HEK293 (cell line): ENCODE data around the gene SLC25A30.
A peak's percentile ranks its signal among the peaks of the same experiment; 100 is the strongest.

Source experiments
- GLI4 ChIP-seq: fragments of 450-650 bp; formaldehyde crosslinking; IDR thresholded peaks from 2 replicates; pipeline ENCODE4 v1.5.1; 2016; ENCODE audit warnings: missing biosample characterization, missing genetic modification characterization
- HOXA7 ChIP-seq: sonication (generic); formaldehyde crosslinking; IDR thresholded peaks from 2 replicates; pipeline ENCODE4 v1.8.1; 2022; ENCODE audit warnings: missing genetic modification reagents, borderline replicate concordance
- KLF7 ChIP-seq: fragments of 450-650 bp; formaldehyde crosslinking; IDR thresholded peaks from 2 replicates; pipeline ENCODE4 v1.5.1; 2016; ENCODE audit warnings: missing biosample characterization, missing genetic modification characterization, borderline replicate concordance
- KLF8 ChIP-seq: fragments of 450-650 bp; formaldehyde crosslinking; IDR thresholded peaks from 2 replicates; pipeline ENCODE4 v1.5.1; 2016; ENCODE audit warnings: missing biosample characterization, missing genetic modification characterization
- PRDM1 ChIP-seq: fragments of 450-650 bp; formaldehyde crosslinking; IDR thresholded peaks from 2 replicates; pipeline ENCODE4; 2016; ENCODE audit warnings: missing biosample characterization, missing genetic modification characterization
- SP7 ChIP-seq: fragments of 450-650 bp; formaldehyde crosslinking; IDR thresholded peaks from 2 replicates; pipeline ENCODE4 v1.5.1; 2016; ENCODE audit warnings: missing biosample characterization, missing genetic modification characterization
- TSHZ1 ChIP-seq: fragments of 450-650 bp; formaldehyde crosslinking; IDR thresholded peaks from 2 replicates; pipeline ENCODE4 v1.5.1; 2016; ENCODE audit warnings: missing biosample characterization, missing genetic modification characterization, borderline replicate concordance
- ZBTB17 ChIP-seq: fragments of 450-650 bp; formaldehyde crosslinking; IDR thresholded peaks from 2 replicates; pipeline ENCODE4 v1.5.1; 2016; ENCODE audit warnings: missing biosample characterization, missing genetic modification characterization
- ZBTB49 ChIP-seq: fragments of 450-650 bp; formaldehyde crosslinking; IDR thresholded peaks from 2 replicates; pipeline ENCODE4 v1.5.1; 2016; ENCODE audit warnings: missing biosample characterization, missing genetic modification characterization, low read depth
- ZBTB8A ChIP-seq: fragments of 450-650 bp; formaldehyde crosslinking; IDR thresholded peaks from 2 replicates; pipeline ENCODE4 v1.5.1; 2016; ENCODE audit warnings: missing biosample characterization, missing genetic modification characterization
- ZFP41 ChIP-seq: fragments of 450-650 bp; formaldehyde crosslinking; IDR thresholded peaks from 2 replicates; pipeline ENCODE4 v1.5.1; 2016; ENCODE audit warnings: missing biosample characterization, missing genetic modification characterization, borderline replicate concordance
- ZFP69B ChIP-seq: fragments of 450-650 bp; formaldehyde crosslinking; IDR thresholded peaks from 2 replicates; pipeline ENCODE4 v1.5.1; 2016; ENCODE audit warnings: missing biosample characterization, missing genetic modification characterization
- ZNF10 ChIP-seq: fragments of 450-650 bp; formaldehyde crosslinking; IDR thresholded peaks from 2 replicates; pipeline ENCODE4 v1.5.1; 2017; ENCODE audit warnings: missing biosample characterization, missing genetic modification characterization
- ZNF112 ChIP-seq: fragments of 450-650 bp; formaldehyde crosslinking; IDR thresholded peaks from 2 replicates; pipeline ENCODE4 v1.5.0; 2017; ENCODE audit warnings: missing biosample characterization, missing genetic modification characterization
- ZNF121 ChIP-seq: fragments of 450-650 bp; formaldehyde crosslinking; IDR thresholded peaks from 2 replicates; pipeline ENCODE4 v1.5.1; 2016; ENCODE audit warnings: missing biosample characterization, missing genetic modification characterization
- ZNF140 ChIP-seq: fragments of 450-650 bp; formaldehyde crosslinking; IDR thresholded peaks from 2 replicates; pipeline ENCODE4 v1.5.1; 2016; ENCODE audit warnings: missing biosample characterization, missing genetic modification characterization
- ZNF169 ChIP-seq: fragments of 450-650 bp; formaldehyde crosslinking; IDR thresholded peaks from 2 replicates; pipeline ENCODE4 v1.5.1; 2016; ENCODE audit warnings: missing biosample characterization, missing genetic modification characterization
- ZNF23 ChIP-seq: fragments of 450-650 bp; formaldehyde crosslinking; IDR thresholded peaks from 2 replicates; pipeline ENCODE4 v1.5.1; 2016; ENCODE audit warnings: missing biosample characterization, missing genetic modification characterization, borderline replicate concordance
- ZNF239 ChIP-seq: fragments of 450-650 bp; formaldehyde crosslinking; IDR thresholded peaks from 2 replicates; pipeline ENCODE4 v1.5.1; 2016; ENCODE audit warnings: missing biosample characterization, missing genetic modification characterization
- ZNF558 ChIP-seq: fragments of 450-650 bp; formaldehyde crosslinking; IDR thresholded peaks from 2 replicates; pipeline ENCODE4 v1.5.1; 2016; ENCODE audit warnings: missing biosample characterization, missing genetic modification characterization
- ZNF585B ChIP-seq: fragments of 450-650 bp; formaldehyde crosslinking; IDR thresholded peaks from 2 replicates; pipeline ENCODE4 v1.5.1; 2016; ENCODE audit warnings: missing biosample characterization, missing genetic modification characterization
- ZNF600 ChIP-seq: fragments of 450-650 bp; formaldehyde crosslinking; IDR thresholded peaks from 2 replicates; pipeline ENCODE4 v1.5.1; 2016; ENCODE audit warnings: missing biosample characterization, missing genetic modification characterization
- ZNF626 ChIP-seq: fragments of 450-650 bp; sonication (Bioruptor Pico); formaldehyde crosslinking; IDR thresholded peaks from 2 replicates; pipeline ENCODE4 v1.5.1; 2018; ENCODE audit warnings: missing biosample characterization, missing genetic modification characterization, inconsistent platforms
- ZNF768 ChIP-seq: fragments of 450-650 bp; formaldehyde crosslinking; IDR thresholded peaks from 2 replicates; pipeline ENCODE4 v1.5.1; 2018; ENCODE audit warnings: missing biosample characterization, mild to moderate bottlenecking, missing genetic modification characterization
- ZNF777 ChIP-seq: fragments of 450-650 bp; formaldehyde crosslinking; IDR thresholded peaks from 2 replicates; pipeline ENCODE4 v1.5.1; 2017; ENCODE audit warnings: missing biosample characterization, missing genetic modification characterization, borderline replicate concordance
- ZNF785 ChIP-seq: fragments of 450-650 bp; formaldehyde crosslinking; IDR thresholded peaks from 2 replicates; pipeline ENCODE4 v1.5.1; 2016; ENCODE audit warnings: missing biosample characterization, missing genetic modification characterization
- ZSCAN16 ChIP-seq: fragments of 450-650 bp; formaldehyde crosslinking; IDR thresholded peaks from 2 replicates; pipeline ENCODE4 v1.5.1; 2016; ENCODE audit warnings: missing biosample characterization, missing genetic modification characterization
- ZSCAN30 ChIP-seq: fragments of 450-650 bp; IDR thresholded peaks from 2 replicates; pipeline ENCODE4 v1.5.1; 2018; ENCODE audit warnings: missing biosample characterization, mild to moderate bottlenecking, missing genetic modification characterization, moderate library complexity
- TF ChIP-seq, protein P1 (sequence below): fragments of 450-650 bp; formaldehyde crosslinking; optimal IDR thresholded peaks from 2 replicates; pipeline ENCODE3; 2016; ENCODE audit warnings: missing biosample characterization, mild to moderate bottlenecking, missing genetic modification characterization
- TF ChIP-seq, protein P2 (sequence below): fragments of 450-650 bp; formaldehyde crosslinking; IDR thresholded peaks from 2 replicates; pipeline ENCODE4 v1.5.1; 2017; ENCODE audit warnings: missing biosample characterization, missing genetic modification characterization
- TF ChIP-seq, protein P3 (sequence below): fragments of 450-650 bp; formaldehyde crosslinking; IDR thresholded peaks from 2 replicates; pipeline ENCODE4 v1.5.1; 2016; ENCODE audit warnings: missing biosample characterization, missing genetic modification characterization
- TF ChIP-seq, protein P4 (sequence below): fragments of 450-650 bp; IDR thresholded peaks from 2 replicates; pipeline ENCODE4 v1.5.1; 2018; ENCODE audit warnings: missing biosample characterization, missing genetic modification characterization

SLC25A30 gene

GRCh38 chr13:45367358-45367757 lies 50.8 kb downstream of the SLC25A30 start (continued):
- TF ChIP-seq, protein P1, sequence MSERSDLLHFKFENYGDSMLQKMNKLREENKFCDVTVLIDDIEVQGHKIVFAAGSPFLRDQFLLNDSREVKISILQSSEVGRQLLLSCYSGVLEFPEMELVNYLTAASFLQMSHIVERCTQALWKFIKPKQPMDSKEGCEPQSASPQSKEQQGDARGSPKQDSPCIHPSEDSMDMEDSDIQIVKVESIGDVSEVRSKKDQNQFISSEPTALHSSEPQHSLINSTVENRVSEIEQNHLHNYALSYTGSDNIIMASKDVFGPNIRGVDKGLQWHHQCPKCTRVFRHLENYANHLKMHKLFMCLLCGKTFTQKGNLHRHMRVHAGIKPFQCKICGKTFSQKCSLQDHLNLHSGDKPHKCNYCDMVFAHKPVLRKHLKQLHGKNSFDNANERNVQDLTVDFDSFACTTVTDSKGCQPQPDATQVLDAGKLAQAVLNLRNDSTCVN (tag by site-specific recombination): no peak
- TF ChIP-seq ZBTB17 (tag by site-specific recombination): peak; percentile 47; the same call in 1 of the 2 replicates
- TF ChIP-seq, protein P2, sequence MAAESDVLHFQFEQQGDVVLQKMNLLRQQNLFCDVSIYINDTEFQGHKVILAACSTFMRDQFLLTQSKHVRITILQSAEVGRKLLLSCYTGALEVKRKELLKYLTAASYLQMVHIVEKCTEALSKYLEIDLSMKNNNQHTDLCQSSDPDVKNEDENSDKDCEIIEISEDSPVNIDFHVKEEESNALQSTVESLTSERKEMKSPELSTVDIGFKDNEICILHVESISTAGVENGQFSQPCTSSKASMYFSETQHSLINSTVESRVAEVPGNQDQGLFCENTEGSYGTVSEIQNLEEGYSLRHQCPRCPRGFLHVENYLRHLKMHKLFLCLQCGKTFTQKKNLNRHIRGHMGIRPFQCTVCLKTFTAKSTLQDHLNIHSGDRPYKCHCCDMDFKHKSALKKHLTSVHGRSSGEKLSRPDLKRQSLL: no peak
- TF ChIP-seq ZNF112 (tag by site-specific recombination): no peak
- TF ChIP-seq ZFP69B (tag by site-specific recombination): no peak
- no peak for TF ChIP-seq ZNF10
- TF ChIP-seq, protein P3, sequence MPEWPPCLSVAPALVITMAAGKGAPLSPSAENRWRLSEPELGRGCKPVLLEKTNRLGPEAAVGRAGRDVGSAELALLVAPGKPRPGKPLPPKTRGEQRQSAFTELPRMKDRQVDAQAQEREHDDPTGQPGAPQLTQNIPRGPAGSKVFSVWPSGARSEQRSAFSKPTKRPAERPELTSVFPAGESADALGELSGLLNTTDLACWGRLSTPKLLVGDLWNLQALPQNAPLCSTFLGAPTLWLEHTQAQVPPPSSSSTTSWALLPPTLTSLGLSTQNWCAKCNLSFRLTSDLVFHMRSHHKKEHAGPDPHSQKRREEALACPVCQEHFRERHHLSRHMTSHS (tag by site-specific recombination): no peak
- TF ChIP-seq KLF8 (tag by site-specific recombination): peak; percentile 35; the same call in 1 of the 2 replicates
- peak; percentile 70 for TF ChIP-seq SP7 (tag by site-specific recombination)
- no peak for TF ChIP-seq HOXA7 (CRISPR knock-in tag)
- TF ChIP-seq ZNF585B (tag by site-specific recombination): no peak
- no peak for TF ChIP-seq ZNF140 (tag by site-specific recombination)
- TF ChIP-seq ZNF23 (tag by site-specific recombination): no peak
- TF ChIP-seq TSHZ1: peak; percentile 26; the same call in 1 of the 2 replicates
- TF ChIP-seq ZNF121 (tag by site-specific recombination): no peak
- TF ChIP-seq ZFP41: no peak
- no peak for TF ChIP-seq KLF7
- no peak for TF ChIP-seq ZNF626 (tag by site-specific recombination)
- no peak for TF ChIP-seq ZSCAN16 (tag by site-specific recombination)
- peak; percentile 80 for TF ChIP-seq ZNF600 (tag by site-specific recombination)
- TF ChIP-seq, protein P4, sequence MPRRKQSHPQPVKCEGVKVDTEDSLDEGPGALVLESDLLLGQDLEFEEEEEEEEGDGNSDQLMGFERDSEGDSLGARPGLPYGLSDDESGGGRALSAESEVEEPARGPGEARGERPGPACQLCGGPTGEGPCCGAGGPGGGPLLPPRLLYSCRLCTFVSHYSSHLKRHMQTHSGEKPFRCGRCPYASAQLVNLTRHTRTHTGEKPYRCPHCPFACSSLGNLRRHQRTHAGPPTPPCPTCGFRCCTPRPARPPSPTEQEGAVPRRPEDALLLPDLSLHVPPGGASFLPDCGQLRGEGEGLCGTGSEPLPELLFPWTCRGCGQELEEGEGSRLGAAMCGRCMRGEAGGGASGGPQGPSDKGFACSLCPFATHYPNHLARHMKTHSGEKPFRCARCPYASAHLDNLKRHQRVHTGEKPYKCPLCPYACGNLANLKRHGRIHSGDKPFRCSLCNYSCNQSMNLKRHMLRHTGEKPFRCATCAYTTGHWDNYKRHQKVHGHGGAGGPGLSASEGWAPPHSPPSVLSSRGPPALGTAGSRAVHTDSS (tag by site-specific recombination): no peak
- TF ChIP-seq ZNF768 (tag by site-specific recombination): no peak
- no peak for TF ChIP-seq ZNF558 (tag by site-specific recombination)
- TF ChIP-seq PRDM1 (tag by site-specific recombination): peak; percentile 64; the same call in 1 of the 2 replicates
- TF ChIP-seq ZBTB49 (tag by site-specific recombination): no peak
- TF ChIP-seq ZBTB8A (tag by site-specific recombination): no peak
- no peak for TF ChIP-seq ZNF777 (tag by site-specific recombination)
- TF ChIP-seq ZNF785 (tag by site-specific recombination): no peak
- TF ChIP-seq GLI4 (tag by site-specific recombination): no peak
- TF ChIP-seq ZNF239 (tag by site-specific recombination): no peak
- TF ChIP-seq ZSCAN30 (tag by site-specific recombination): no peak
- no peak for TF ChIP-seq ZNF169 (tag by site-specific recombination)
